SJCRH30 (cell line): Measurements from ENCODE around the gene SAP25. TPM values are rescaled to one million over a fixed set of nuclear protein-coding genes. Genes with fewer than 3 reads are reported as not detected.
"Not testable (repeated sequence)": the region's sequence is repeated elsewhere in the genome, so short reads cannot be mapped to it uniquely, and the experiment has no call there.

Source experiments
- DNase-seq, 2 experiments: peaks; one replicate each; pipeline ENCODE4 v3.0.0-alpha.2; 2015 to 2020
- H3K27ac ChIP-seq: fragments of 250-450 bp; sonication (Bioruptor Pico); 2 replicates; pipeline ENCODE4 v1.5.1; 2020; ENCODE audit warnings: mild to moderate bottlenecking, moderate library complexity
- H3K27me3 ChIP-seq: fragments of 250-450 bp; sonication (Bioruptor Pico); 2 replicates; pipeline ENCODE4 v1.5.1; 2020; ENCODE audit warnings: mild to moderate bottlenecking, moderate library complexity
- H3K36me3 ChIP-seq: fragments of 250-450 bp; sonication (Bioruptor Pico); 2 replicates; pipeline ENCODE4 v1.5.1; 2020; ENCODE audit warnings: mild to moderate bottlenecking, moderate library complexity
- H3K4me1 ChIP-seq: fragments of 250-450 bp; sonication (Bioruptor Pico); 2 replicates; pipeline ENCODE4 v1.5.1; 2020; ENCODE audit warnings: mild to moderate bottlenecking, moderate library complexity
- H3K4me3 ChIP-seq: fragments of 250-450 bp; sonication (Bioruptor Pico); 2 replicates; pipeline ENCODE4 v1.5.1; 2020; ENCODE audit warnings: mild to moderate bottlenecking, moderate library complexity
- H3K9me3 ChIP-seq: fragments of 250-450 bp; sonication (Bioruptor Pico); replicated peaks from 2 replicates; pipeline ENCODE4 v1.5.1; 2020; ENCODE audit warnings: mild to moderate bottlenecking, moderate library complexity
- total RNA-seq: library from RNA; depleted of rRNA; stranded (reverse); fragments of >200 nt; shearing (Covaris generic); gene quantifications from 2 replicates; pipeline ENCODE4 v1.2.3, GENCODE V29; 2014

SAP25 gene
- total RNA-seq, 1 experiment from 2014 or later = 1.2 TPM

- no peak overlapping the region for H3K4me3 ChIP-seq
Observed at GRCh38 chr7:100545360-100546128, 28.2 kb downstream of the SAP25 start.

GRCh38 chr7:100544967-100545359 is 28.7 kb downstream of the SAP25 start:
- Histone ChIP-seq H3K36me3 (no peaks in the 10 kb centered on the region), H3K27me3 (no peaks in the 10 kb centered on the region), H3K27ac (no peak overlapping the region), H3K4me1 (peaks cover 13% of the 10 kb centered on the region), H3K4me3 (no peak overlapping the region), H3K9me3 (no peaks in the 10 kb centered on the region)
- no peak for DNase-seq

More at GRCh38 chr7:100545360-100546128, 28.2 kb downstream of the SAP25 start:
- H3K27me3 ChIP-seq = no peaks in the 10 kb centered on the region
- no peaks in the 10 kb centered on the region for H3K36me3 ChIP-seq
- DNase-seq = peak; percentile 38 to 49
- peaks cover 13% of the 10 kb centered on the region for H3K4me1 ChIP-seq
- H3K27ac ChIP-seq = no peak overlapping the region
- no peaks in the 10 kb centered on the region for H3K9me3 ChIP-seq

GRCh38 chr7:100544386-100544785 is 29.3 kb downstream of the SAP25 start:
- DNase-seq = no peak
- H3K4me3 ChIP-seq = no peak overlapping the region
- H3K36me3 ChIP-seq = no peaks in the 10 kb centered on the region
- H3K27me3 ChIP-seq = no peaks in the 10 kb centered on the region
- peaks cover 13% of the 10 kb centered on the region for H3K4me1 ChIP-seq
- H3K9me3 ChIP-seq = no peaks in the 10 kb centered on the region
- no peak overlapping the region for H3K27ac ChIP-seq

GRCh38 chr7:100543586-100543985 is 30.1 kb downstream of the SAP25 start:
- no peak for DNase-seq
- Histone ChIP-seq H3K36me3 (no peaks in the 10 kb centered on the region), H3K4me1 (peaks cover 13% of the 10 kb centered on the region), H3K9me3 (no peaks in the 10 kb centered on the region), H3K4me3 (no peak overlapping the region), H3K27me3 (no peaks in the 10 kb centered on the region), H3K27ac (no peak overlapping the region)

- not testable (repeated sequence) for H3K27me3 ChIP-seq, H3K36me3 ChIP-seq, DNase-seq, H3K27ac ChIP-seq, H3K9me3 ChIP-seq, H3K4me3 ChIP-seq
- peaks cover 13% of the 10 kb centered on the region for H3K4me1 ChIP-seq
Observed at GRCh38 chr7:100541309-100541708, 32.4 kb downstream of the SAP25 start.

- Histone ChIP-seq H3K27ac (no peak overlapping the region), H3K9me3 (no peaks in the 10 kb centered on the region), H3K27me3 (no peaks in the 10 kb centered on the region), H3K4me1 (peaks cover 5% of the 10 kb centered on the region), H3K4me3 (no peak overlapping the region; the same call in 1 of the 2 replicates), H3K36me3 (no peaks in the 10 kb centered on the region)
- DNase-seq = no peak
Observed at GRCh38 chr7:100540073-100540723, 33.5 kb downstream of the SAP25 start.

- Histone ChIP-seq H3K4me3 (peak overlapping the region; percentile 71), H3K36me3 (no peaks in the 10 kb centered on the region), H3K9me3 (no peaks in the 10 kb centered on the region), H3K27ac (no peak overlapping the region), H3K4me1 (no peaks in the 10 kb centered on the region), H3K27me3 (no peaks in the 10 kb centered on the region)
- peak in 1 of 2 experiments; percentile 17 for DNase-seq
Observed at GRCh38 chr7:100539436-100540006, 34.2 kb downstream of the SAP25 start.

GRCh38 chr7:100538654-100539435 is 34.9 kb downstream of the SAP25 start, which contains the start of gene AGFG2:
Gene AGFG2, plus strand, starts transcription at chr7:100539203. Its CDS starts 144 bp downstream, at chr7:100539347.
- Histone ChIP-seq H3K4me3 (peak within 1 kb of the TSS; percentile 71), H3K27me3 (no peaks in the 10 kb centered on the region), H3K4me1 (no peaks in the 10 kb centered on the region), H3K36me3 (no peaks in the 10 kb centered on the region), H3K9me3 (no peaks in the 10 kb centered on the region), H3K27ac (no peak within 1 kb of the TSS; the same call in 1 of the 2 replicates)
- peak; percentile 100 for DNase-seq

- no peak for DNase-seq
- Histone ChIP-seq H3K4me1 (peaks cover 2% of the 10 kb centered on the region), H3K27ac (no peak overlapping the region; the same call in 1 of the 2 replicates), H3K36me3 (no peaks in the 10 kb centered on the region), H3K4me3 (peak overlapping the region; percentile 44), H3K9me3 (no peaks in the 10 kb centered on the region), H3K27me3 (no peaks in the 10 kb centered on the region; the same call in 1 of the 2 replicates)
Observed at GRCh38 chr7:100538348-100538653, 35.4 kb downstream of the SAP25 start.

GRCh38 chr7:100536695-100537094 is 37.0 kb downstream of the SAP25 start:
- H3K27me3 ChIP-seq, H3K36me3 ChIP-seq, H3K9me3 ChIP-seq, H3K27ac ChIP-seq, H3K4me3 ChIP-seq, DNase-seq: not testable (repeated sequence)
- peaks cover 16% of the 10 kb centered on the region for H3K4me1 ChIP-seq

GRCh38 chr7:100535982-100536381 is 37.7 kb downstream of the SAP25 start:
- not testable (repeated sequence) for H3K27me3 ChIP-seq, H3K27ac ChIP-seq, H3K9me3 ChIP-seq, DNase-seq, H3K36me3 ChIP-seq, H3K4me3 ChIP-seq
- H3K4me1 ChIP-seq = peaks cover 16% of the 10 kb centered on the region

GRCh38 chr7:100532165-100533022 is 41.3 kb downstream of the SAP25 start:
- peak; percentile 57 to 83 for DNase-seq
- H3K27me3 ChIP-seq = peaks cover under 1% of the 10 kb centered on the region; the same call in 1 of the 2 replicates
- no peak overlapping the region for H3K4me3 ChIP-seq
- H3K36me3 ChIP-seq = no peaks in the 10 kb centered on the region
- H3K9me3 ChIP-seq = no peaks in the 10 kb centered on the region
- no peak overlapping the region for H3K27ac ChIP-seq
- peaks cover 16% of the 10 kb centered on the region for H3K4me1 ChIP-seq

- not testable (repeated sequence) for H3K36me3 ChIP-seq, H3K9me3 ChIP-seq, DNase-seq, H3K27ac ChIP-seq, H3K4me3 ChIP-seq, H3K27me3 ChIP-seq
- H3K4me1 ChIP-seq = peaks cover 14% of the 10 kb centered on the region
Observed at GRCh38 chr7:100528108-100528866, 45.4 kb downstream of the SAP25 start.
